Measurements from ENCODE around the gene FETUB.
A peak's percentile ranks its signal among the peaks of the same experiment; 100 is the strongest.

Gene FETUB

DNA sequence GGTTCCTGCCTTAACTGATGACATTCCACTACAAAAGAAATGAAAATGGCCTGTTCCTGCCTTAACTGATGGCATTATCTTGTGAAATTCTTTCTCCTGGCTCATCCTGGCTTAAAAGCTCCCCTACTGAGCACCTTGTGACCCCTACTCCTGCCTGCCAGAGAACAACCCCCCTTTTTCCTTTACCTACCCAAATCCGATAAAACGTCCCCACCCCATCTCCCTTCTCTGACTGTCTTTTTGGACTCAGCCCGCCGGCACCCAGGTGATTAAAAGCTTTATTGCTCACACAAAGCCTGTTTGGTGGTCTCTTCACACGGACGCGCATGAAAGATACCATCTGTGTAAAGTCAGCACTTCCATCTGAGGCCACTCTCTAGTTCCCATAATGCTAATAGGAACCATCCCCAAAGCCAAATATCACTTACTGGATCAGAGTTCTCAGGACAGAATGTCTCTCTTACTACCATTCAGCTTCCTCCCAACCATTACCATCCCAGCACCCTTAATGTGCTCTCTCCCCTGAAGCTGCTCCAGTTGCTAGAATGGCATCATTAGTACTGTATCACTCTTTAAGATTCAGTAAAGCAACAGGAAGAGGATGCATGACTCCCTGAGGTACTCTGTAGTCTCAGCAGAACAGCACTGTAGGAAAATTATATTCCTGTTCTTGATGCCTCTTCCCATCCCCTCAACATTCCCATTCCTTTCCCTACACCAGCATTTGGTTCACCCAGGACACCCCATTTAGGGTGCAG lies 23.3 kb downstream of the FETUB start:
- H3K27ac ChIP-seq, result no peak overlapping the region
- no peaks in the 10 kb centered on the region for H3K4me1 ChIP-seq
- no peaks in the 10 kb centered on the region for H3K27me3 ChIP-seq
- H3K36me3 ChIP-seq, result no peaks in the 10 kb centered on the region
- H4K20me1 ChIP-seq, result no peaks in the 10 kb centered on the region
- no peak for TF ChIP-seq Cebpa-rat (IDR thresholded peaks at IDR 0.05)
- H3K4me2 ChIP-seq, result no peak overlapping the region
- H3K9ac ChIP-seq, result no peak overlapping the region
- H3K9me3 ChIP-seq (replicated peaks in 1 of 11), result no peaks in the 10 kb centered on the region
- no peak overlapping the region for H3K4me3 ChIP-seq

DNA sequence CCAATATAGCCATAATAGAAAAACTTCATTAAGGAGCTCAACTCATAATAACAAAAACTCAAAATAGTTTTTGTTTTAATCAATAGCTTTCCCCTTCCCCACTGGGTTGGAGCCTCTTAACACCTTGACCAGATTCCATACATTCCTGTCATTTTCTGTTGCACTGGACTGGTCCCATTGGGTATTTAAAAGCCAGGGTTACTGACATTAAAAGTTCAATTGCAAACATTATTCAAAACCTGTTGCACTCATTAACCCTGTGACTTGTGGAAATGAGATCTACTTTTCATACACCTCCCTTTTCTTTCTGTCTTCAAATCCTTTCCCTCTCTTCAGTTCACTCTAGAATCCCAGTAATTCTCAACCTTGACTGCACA lies 23.9 kb downstream of the FETUB start:
- no peak overlapping the region for H3K9ac ChIP-seq
- H3K4me3 ChIP-seq, result no peak overlapping the region
- H3K27me3 ChIP-seq, result no peaks in the 10 kb centered on the region
- no peaks in the 10 kb centered on the region for H4K20me1 ChIP-seq
- H3K9me3 ChIP-seq (replicated peaks in 1 of 11), result no peaks in the 10 kb centered on the region
- no peaks in the 10 kb centered on the region for H3K36me3 ChIP-seq
- H3K4me1 ChIP-seq, result no peaks in the 10 kb centered on the region
- no peak overlapping the region for H3K27ac ChIP-seq
- no peak overlapping the region for H3K4me2 ChIP-seq
- no peak for TF ChIP-seq Cebpa-rat (IDR thresholded peaks at IDR 0.05)

DNA sequence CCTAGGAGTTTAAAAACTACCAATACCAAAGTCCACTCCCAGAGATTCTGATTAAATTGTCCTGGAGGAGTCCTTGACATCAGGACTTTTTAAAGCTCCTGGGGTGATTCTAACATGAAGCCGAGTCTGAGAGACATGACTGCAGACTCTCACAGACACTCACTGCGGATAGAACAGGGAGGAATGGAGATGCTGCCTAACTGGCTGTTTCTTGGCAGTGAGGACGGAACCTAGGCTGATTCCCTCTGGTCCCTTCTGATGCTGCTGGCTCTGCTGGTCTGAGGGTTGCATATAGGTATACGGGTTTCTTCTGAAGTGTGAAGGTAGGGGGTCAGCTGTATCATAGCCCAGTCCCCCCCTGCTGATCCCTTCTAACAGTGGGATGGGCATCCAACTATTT lies 24.3 kb downstream of the FETUB start:
- no peaks in the 10 kb centered on the region for H3K9me3 ChIP-seq (replicated peaks in 1 of 11)
- TF ChIP-seq Cebpa-rat (IDR thresholded peaks at IDR 0.05), result no peak
- no peak overlapping the region for H3K4me2 ChIP-seq
- H4K20me1 ChIP-seq, result no peaks in the 10 kb centered on the region
- H3K27me3 ChIP-seq, result no peaks in the 10 kb centered on the region
- no peak overlapping the region for H3K4me3 ChIP-seq
- H3K9ac ChIP-seq, result no peak overlapping the region
- H3K4me1 ChIP-seq, result no peaks in the 10 kb centered on the region
- H3K27ac ChIP-seq, result no peak overlapping the region
- no peaks in the 10 kb centered on the region for H3K36me3 ChIP-seq

DNA sequence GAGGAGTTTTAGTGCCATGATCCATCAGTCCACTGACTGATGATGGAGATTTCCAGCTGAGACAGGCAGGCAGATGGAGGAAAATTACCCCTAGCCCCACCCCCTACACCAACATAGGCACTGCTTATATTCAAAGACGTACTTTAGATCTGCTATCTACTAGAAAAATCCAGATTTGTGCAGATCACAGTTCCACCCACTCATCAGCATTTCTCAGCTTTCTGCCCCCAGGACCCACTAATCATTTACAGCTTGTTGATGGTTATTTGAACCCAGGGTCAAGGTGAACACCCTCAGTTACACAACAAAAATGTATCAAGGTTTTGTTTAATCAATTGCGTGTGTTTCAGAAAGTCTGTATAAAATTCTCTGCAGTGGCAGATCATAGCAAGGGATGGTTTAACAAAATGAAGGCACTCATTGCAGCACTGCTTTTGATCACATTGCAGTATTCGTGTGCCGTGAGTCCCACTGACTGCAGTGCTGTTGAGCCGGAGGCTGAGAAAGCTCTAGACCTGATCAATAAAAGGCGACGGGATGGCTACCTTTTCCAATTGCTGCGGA lies 25.5 kb downstream of the FETUB start, which contains the start of gene HRG:
Gene HRG, plus strand, starts transcription at position 390 of the 564 bp plus-strand sequence. Its CDS starts 18 bp downstream, at position 408.
- no peak within 1 kb of the TSS for H3K4me3 ChIP-seq
- H3K9me3 ChIP-seq (replicated peaks in 1 of 11), result no peaks in the 10 kb centered on the region
- no peak within 1 kb of the TSS for H3K9ac ChIP-seq
- no peaks in the 10 kb centered on the region for H3K36me3 ChIP-seq
- H3K4me2 ChIP-seq, result no peak within 1 kb of the TSS
- no peak within 1 kb of the TSS for H3K27ac ChIP-seq
- TF ChIP-seq Cebpa-rat (IDR thresholded peaks at IDR 0.05), result no peak
- H4K20me1 ChIP-seq, result no peaks in the 10 kb centered on the region
- no peaks in the 10 kb centered on the region for H3K4me1 ChIP-seq
- no peaks in the 10 kb centered on the region for H3K27me3 ChIP-seq

DNA sequence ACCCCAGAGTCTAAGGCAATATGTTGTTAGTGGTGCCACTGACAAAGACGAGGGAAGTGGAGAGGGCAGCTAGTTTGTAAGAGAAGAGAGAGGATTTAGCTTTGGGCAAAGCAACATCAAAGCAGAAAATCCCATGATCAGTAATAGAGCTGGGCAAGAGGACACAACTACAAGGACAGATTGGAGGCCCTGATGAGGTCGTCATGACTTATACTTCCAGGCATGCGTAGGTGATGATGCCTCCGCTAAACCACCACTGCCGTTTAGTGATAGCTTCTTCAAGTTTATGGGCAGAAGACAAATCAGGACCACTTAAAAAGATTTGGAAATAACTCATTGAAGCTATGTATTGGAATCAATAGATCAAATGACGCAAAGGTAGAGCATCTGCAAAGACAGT lies 28.2 kb downstream of the FETUB start:
- H3K27me3 ChIP-seq, result no peaks in the 10 kb centered on the region
- no peaks in the 10 kb centered on the region for H4K20me1 ChIP-seq
- no peaks in the 10 kb centered on the region for H3K4me1 ChIP-seq
- no peak overlapping the region for H3K9ac ChIP-seq
- H3K4me2 ChIP-seq, result no peak overlapping the region
- H3K36me3 ChIP-seq, result no peaks in the 10 kb centered on the region
- no peak for TF ChIP-seq Cebpa-rat (IDR thresholded peaks at IDR 0.05)
- H3K9me3 ChIP-seq (replicated peaks in 1 of 11), result no peaks in the 10 kb centered on the region
- no peak overlapping the region for H3K27ac ChIP-seq
- no peak overlapping the region for H3K4me3 ChIP-seq

DNA sequence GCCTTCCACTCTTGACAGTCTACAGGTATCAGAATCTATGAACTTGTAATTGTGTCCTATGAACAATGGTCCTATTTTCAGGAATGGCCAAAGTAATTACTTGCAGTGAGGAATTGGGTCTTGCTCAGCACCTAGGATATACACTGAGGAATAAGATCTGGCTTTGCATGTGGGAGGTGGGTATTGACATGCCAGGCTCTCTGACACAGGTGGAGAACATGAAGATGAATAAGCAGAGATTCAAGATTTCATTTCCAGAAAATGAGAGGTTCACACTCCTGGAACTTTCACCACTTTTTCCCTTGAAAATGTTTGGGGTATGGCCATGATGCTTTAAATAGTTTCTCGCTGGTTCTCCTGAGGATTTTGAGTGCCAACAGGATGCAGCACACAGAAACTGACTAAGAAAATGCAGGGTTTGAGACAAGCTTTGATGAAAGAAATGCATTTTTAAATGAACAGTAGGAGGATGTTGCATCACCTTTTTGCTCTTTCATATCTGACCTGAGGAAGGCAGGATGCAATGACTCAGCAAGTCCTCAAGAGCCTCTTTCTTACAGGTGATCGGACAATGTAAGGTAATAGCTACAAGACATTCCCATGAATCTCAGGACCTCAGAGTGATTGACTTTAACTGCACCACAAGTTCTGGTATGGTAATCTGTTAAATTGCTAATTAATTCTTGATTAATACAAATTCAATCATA lies 29.3 kb downstream of the FETUB start:
- H3K4me2 ChIP-seq, result no peak overlapping the region

DNA sequence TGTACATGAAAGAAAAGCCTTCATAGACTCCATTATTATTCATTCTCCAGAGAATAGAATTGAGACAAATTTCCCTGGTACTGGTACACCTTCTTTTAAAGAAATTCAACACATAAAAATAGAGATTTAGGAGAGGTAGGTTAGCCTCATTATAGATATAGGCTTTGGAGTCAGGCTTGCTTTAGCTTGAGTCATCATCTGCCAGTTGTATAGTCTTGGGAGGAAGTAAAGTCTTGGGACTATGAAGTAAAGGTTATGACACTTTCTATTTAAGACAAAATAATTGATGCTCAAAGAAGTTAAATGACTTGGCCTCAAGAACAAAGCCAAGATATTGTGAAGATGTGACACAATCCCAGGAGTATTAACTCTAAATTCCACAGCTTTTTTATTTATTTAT lies 30.0 kb downstream of the FETUB start:
- Histone ChIP-seq H3K9ac (no peak overlapping the region), H3K4me2 (no peak overlapping the region), H3K4me1 (no peaks in the 10 kb centered on the region), H3K36me3 (no peaks in the 10 kb centered on the region), H3K27ac (no peak overlapping the region), H4K20me1 (no peaks in the 10 kb centered on the region), H3K9me3 (replicated peaks in 1 of 11) (no peaks in the 10 kb centered on the region), H3K4me3 (no peak overlapping the region), H3K27me3 (no peaks in the 10 kb centered on the region)
- TF ChIP-seq Cebpa-rat (IDR thresholded peaks at IDR 0.05), result no peak

More for the DNA sequence above, 29.3 kb downstream of the FETUB start:
- Histone ChIP-seq H3K4me3 (no peak overlapping the region), H3K36me3 (no peaks in the 10 kb centered on the region), H3K4me1 (no peaks in the 10 kb centered on the region), H3K27ac (no peak overlapping the region), H3K9ac (no peak overlapping the region), H3K9me3 (replicated peaks in 1 of 11) (no peaks in the 10 kb centered on the region), H3K27me3 (no peaks in the 10 kb centered on the region), H4K20me1 (no peaks in the 10 kb centered on the region)
- TF ChIP-seq Cebpa-rat (IDR thresholded peaks at IDR 0.05), result peak in 3 of 11 experiments; percentile 7 to 18 (median 11); a peak in 1 of 22 replicates

DNA sequence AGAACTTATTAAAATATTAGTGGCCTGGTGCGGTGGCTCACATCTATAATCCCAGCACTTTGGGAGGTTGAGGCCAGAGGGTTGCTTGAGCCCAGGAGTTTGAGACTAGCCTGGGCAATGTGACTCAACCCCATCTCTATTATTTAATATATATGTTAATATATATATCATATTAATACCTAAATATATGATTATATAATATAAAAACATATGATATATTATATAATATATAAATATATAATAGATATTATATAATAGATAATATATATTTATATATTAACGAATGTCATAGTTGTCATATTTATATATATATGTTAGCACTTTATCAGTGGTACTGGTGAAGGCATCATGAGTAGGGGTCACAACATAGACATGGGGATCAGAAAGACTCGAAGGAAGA lies 30.9 kb downstream of the FETUB start:
- H3K9ac ChIP-seq, result no peak overlapping the region
- no peaks in the 10 kb centered on the region for H3K9me3 ChIP-seq (replicated peaks in 1 of 11)
- no peaks in the 10 kb centered on the region for H4K20me1 ChIP-seq
- no peaks in the 10 kb centered on the region for H3K27me3 ChIP-seq
- H3K4me1 ChIP-seq, result no peaks in the 10 kb centered on the region
- TF ChIP-seq Cebpa-rat (IDR thresholded peaks at IDR 0.05), result no peak
- no peak overlapping the region for H3K27ac ChIP-seq
- no peak overlapping the region for H3K4me2 ChIP-seq
- H3K4me3 ChIP-seq, result no peak overlapping the region
- H3K36me3 ChIP-seq, result no peaks in the 10 kb centered on the region

DNA sequence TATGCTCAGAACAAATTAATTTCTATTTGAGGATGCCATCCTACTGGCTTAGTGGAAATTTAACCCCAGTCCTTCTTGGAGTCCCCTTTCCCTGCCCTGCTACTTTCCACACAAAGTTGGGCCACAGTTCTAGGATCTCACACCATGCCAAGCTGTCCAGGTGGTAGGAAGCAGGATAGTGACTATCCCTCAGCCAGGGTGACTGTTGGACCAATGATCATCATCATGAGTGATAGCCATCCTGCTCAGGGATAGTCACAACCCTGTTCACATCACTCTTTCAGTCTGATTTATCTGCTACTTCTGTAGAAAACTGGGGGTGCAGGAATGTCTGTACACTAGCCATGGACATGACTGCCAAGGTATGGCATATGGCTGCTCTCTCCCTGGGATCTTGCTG lies 38.4 kb downstream of the FETUB start:
- Histone ChIP-seq H3K4me3 (no peak overlapping the region), H3K36me3 (no peaks in the 10 kb centered on the region), H3K9ac (no peak overlapping the region), H3K9me3 (replicated peaks in 1 of 11) (0 out of 22 replicates have a peak, but pooled peaks cover 0 to 3% (median 0%) of the 10 kb centered on the region in 11 experiments), H3K4me1 (no peaks in the 10 kb centered on the region), H3K27me3 (no peaks in the 10 kb centered on the region), H3K27ac (no peak overlapping the region), H4K20me1 (no peaks in the 10 kb centered on the region), H3K4me2 (no peak overlapping the region)
- no peak for TF ChIP-seq Cebpa-rat (IDR thresholded peaks at IDR 0.05)

All from BLaER1 treated with 17β-estradiol and CSF1 and Interleukin-3, amounts not matched to agents 10 nM and 100 nM (cell line).